Measurements from ENCODE around the gene XRRA1.

The XRRA1 gene

DNA sequence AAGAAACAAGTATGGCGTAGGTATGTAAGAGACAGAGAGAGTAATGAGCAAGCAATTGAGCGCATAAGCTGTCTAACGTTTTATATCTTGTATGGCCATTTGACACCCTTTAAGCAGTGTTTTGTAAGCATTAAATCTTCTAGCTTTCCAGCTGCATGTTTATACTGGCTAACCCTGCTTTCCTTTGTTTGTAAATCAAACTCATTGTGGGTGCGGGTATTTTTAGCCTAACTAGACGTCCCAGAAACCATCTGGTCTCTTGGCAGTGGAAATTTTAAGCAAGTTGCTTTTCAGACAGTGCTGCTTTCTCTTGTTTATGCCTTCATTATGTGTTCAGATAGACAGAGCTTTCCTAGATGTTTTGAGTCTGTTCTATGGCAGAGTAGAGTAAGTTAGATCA is 126.7 kb downstream of the XRRA1 start:
- no peak for DNase-seq

DNA sequence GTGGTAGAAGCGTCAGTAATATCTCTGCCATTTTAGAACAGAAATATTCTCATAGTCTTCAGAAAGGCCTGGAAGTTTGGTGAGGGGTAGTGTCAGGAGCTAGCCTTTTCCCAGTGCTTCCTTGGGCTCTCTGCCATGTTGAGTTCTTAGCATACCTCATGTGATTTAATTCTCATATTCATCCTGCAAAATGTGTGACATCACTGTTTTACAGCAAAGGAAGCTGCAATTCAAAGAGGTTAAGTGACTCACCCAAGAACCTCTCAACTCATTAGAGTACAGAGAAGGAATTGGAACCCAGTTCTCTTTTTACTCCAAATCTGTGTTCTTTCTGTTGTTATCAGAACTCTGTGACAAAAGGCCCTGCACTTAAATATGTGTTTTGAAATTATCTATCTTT is 128.1 kb downstream of the XRRA1 start:
- DNase-seq = no peak

DNA sequence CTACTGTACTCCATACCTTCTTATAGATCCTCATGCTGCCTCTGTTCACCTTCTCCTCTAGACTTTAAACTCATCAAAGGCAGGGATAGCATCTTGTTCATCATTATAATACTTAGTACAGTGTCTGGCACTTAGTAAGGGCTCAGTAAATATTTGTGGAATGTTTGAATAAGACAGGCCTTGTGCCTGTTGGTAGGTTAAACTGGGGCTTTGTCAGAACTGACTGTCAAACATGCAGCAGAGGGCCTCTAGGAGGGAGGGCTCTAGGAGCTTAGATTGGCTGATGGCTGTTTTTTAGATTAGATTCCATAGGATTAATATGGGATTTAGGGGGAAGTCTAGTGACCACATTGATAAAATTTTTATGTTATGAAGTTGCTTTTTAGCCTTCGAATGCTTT is 129.5 kb downstream of the XRRA1 start:
- no peak for DNase-seq

DNA sequence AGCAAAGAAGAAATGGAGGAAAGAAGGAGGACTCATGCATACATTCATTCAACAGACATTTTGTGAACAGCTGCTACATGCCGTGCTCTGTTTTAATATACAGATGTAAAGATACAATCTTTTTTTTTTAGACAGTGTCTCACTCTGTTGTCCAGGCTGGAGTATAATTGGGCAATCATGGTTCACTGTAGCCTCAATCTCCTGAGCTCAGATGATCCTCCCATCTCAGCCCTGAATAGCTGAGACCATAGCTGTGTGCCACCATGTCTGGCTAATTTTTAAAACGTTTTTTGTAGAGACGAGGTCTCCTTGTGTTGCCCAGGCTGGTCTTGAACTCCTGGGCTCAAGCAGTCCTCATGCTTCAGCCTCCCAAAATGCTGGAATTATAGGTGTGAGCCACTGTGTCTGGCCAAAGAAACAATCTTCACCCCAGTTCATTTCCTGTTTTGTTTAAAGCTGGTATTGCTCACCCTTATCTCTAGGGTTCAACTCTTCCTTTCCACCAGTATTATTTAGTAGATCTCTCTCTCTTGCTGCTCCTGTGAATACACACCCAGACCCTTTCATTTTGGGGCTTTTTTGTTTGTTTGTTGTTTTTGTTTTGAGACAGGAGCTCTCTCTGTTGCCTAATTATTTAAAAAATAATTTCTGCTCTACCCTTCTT is 130.5 kb downstream of the XRRA1 start:
- no peak for DNase-seq

DNA sequence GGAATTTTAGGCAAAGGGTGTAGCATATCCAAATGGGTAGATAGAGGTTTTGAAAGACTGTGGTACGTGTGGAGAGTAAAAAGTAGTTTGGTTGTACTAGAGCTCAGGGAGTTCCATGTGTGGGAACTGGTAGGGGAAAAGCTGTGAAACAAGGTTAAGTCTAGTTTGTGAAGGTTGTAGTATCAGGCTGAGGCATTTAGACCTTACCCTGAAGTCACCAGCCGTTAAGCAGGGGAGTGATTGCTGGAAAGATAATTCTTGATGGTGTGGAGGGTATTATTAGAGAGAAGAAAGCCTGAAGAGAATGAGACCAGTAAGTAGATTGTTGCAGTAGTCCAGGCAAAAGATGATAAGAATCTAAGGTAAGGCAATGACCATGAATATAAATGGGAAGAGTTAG is 132.2 kb downstream of the XRRA1 start:
- no peak for DNase-seq

DNA sequence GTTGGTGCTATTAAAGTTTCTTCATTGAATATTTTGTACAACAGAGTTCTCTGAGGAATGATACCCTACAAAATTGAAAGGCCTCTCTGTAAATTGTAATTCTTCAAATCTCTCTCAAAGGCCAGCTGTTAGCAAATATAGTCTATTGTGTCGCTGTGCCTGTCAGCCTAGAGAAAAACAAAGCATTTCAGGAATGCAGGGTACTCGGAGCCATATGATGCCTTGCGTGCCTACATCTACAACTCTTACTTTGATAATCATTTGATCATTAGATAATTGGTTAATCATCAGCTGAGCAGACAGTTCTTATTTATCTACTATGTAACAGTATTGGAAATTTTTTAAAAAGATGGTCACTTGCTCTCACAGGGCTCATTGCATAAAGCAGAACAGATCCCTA is 132.9 kb downstream of the XRRA1 start:
- DNase-seq = no peak

DNA sequence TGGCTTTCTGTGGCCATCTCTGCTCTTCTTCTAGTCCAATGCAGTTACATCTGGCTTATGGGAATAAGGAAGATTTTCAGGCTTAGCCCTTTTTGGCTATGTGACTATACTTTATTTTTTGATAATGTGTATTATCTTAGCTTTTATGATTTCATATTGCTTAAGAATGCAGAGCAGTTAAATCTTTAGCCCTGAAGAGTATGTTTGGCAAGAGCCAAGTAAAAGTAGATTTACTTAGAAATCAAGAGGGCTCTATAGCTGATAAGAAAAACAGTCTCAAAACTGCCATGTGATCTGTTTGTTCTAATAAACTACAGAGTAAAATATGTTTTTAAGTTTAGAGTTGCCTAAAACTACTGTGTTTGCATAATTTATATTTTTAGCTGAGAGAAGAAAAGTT is 139.1 kb downstream of the XRRA1 start:
- DNase-seq = no peak

DNA sequence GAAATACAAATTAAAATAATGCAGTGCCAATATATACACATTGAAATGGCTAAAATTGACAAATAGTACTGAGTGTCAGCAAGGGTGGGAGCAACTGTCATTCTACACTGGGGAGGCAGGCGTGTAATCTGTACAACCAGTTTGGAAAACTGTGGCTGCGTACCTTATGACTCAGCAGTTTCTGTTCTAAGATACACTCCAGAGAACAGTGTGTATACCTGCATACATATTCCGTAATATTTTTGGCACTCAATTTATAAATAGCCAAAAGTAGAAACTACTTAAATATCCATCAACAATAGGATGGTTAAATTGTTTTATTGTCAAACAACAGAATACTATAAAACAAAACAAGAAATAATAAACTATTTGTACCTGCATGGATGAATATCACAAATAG is 142.6 kb downstream of the XRRA1 start:
- no peak for DNase-seq

DNA sequence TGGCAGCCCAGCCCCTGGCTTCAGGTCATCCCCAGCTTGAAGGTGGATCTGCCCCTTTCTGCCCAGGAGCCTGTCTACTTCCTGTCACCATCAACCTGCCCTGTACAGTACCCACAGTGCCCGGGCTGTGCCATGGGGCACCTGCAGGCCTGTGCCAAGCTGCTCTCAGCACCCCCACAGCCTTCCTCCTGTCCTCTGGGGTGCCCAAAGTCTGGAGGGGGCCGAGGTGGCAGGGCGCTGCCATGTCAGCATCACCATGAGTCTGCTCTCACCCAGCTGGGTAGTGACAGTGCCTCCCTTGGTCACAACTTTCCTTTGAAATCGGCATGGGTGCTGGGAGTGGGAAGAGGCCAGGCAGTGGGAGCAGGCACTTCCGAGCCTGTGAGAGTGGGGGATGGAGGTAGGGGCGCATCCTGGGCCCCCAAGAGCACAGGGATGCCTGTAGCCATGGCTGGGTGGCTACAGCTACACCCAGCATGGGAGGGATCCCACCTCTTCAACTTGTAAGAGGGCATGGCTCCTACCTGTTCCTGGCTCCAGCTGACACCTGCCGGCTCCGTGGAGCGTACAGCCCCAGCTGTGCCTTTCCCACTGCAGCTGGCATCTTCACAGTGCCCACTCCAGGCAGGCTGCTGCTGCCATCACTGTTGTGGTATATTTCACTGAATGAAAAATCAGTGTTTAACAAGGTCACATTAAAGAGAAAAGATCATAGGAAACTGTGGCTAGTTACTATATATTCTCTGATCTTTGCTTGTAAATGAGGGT is 157.4 kb downstream of the XRRA1 start:
- DNase-seq = no peak

All from activated CD8-positive, alpha-beta memory T cell treated with anti-CD3 and anti-CD28 coated beads, Interleukin-2, amount 50 U/mL, for 4 hours (primary cell).